ENCODE results near the gene HEATR5B.
"Not testable (repeated sequence)": the region's sequence is repeated elsewhere in the genome, so short reads cannot be mapped to it uniquely, and the experiment has no call there.

HEATR5B gene

DNA sequence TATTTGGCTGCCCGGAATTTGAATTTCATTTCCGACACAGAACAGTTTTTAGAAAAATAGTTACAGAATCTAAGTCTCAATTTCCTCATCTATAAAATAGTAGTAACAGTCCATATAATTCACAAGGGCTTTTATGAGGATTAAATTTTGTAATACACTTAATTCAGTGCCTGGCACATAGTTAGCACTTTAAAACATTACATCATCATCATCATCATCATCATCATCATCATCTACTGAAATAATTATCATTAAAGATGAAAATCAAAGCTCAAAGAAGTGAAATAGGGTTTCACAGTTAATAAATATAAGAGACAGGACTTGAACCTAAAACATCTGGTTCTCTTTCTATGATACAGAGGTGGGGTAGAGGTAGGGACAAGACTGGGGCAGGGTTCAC, 13.2 kb downstream of the HEATR5B start:
- no peak overlapping the region for H3K27ac ChIP-seq
- no peak for DNase-seq (ENCODE audit: low read depth, low spot score)

DNA sequence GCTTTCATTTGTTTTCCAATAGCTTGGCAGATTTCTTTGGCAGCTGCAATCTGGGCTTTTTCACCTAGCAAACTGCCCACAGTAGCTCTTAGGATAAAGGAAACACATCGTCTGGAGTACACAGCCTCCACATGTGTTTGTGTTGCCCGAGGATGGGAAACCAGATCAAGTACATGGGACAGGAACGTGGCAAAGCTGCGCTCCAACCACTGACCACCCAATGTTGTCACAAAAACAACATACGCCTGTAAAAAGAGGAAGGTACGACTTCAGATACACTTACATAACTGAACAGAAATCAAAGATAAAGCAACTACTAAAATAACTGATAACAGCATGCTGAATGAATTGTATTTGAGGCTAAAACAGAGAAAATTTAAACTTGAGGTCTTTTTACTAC, 15.5 kb downstream of the HEATR5B start:
- H3K27ac ChIP-seq, result no peak overlapping the region
- no peak for DNase-seq (ENCODE audit: low read depth, low spot score)

DNA sequence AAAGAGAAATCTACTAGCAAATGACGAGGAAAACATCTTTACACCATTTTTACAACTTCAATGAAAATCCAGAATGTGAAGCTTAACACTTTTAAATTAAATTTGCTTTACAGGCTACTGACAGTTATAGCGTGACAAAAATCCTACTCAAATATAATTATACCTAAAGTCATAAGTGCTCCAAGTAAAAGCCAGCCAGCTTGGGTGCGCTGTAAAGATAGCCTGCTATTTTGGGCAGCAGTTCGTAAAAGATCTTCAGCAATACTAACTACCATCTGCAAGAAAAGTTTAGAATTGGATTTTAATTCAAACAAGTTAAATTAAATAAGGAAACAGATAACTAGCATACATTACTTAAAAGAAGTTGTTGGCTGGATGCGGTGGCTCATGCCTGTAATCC, 22.4 kb downstream of the HEATR5B start:
- DNase-seq (ENCODE audit: low read depth, low spot score), result no peak
- H3K27ac ChIP-seq, result no peak overlapping the region

DNA sequence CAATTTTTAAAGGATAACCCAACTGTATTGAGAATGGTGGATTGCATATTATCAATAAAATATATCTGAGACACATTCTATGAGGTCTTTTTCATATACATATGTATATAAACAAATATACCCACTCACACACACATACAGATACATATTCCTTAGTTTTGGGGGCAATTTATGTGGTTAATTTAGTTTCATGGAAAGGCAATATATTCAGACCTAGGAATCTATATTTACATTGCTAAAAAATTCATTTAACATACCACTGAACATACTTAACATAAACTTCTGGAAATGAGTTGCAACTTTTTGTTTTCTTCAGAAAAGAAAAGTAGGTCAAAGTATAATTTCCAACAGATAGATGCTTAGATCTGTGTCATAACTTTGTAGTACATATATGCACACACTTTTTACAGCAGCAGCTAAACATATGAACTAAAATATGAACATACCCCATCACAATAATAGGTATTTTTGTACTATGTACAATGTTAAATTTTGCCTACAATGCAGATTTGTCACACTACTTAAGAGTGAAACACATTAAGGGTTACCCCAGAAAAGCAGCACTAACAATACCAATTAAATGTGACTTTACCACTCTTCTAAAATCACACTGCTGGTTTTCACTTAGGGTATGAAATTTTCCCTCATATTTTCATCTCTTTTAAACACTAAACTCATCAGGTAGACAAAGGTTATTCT, 23.0 kb downstream of the HEATR5B start:
- H3K27ac ChIP-seq, result no peak overlapping the region
- DNase-seq (ENCODE audit: low read depth, low spot score), result no peak

DNA sequence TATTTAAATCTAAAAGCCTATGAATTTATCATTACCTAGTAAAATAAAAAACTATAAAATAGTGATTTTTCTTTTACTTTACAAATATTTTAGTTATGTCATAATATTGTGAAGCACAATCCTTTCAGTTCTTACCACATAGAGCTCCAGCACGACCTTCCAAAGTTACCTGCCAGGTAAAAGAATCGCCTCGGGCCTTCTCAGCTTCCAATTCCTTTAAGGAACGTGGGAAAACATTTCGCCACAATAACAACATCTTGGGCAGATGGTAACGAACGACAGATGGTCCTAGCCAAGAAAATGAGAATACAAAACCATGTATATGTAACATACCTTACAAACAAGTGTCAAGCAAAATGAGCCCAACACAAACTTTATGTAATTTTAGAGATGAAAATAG, 23.7 kb downstream of the HEATR5B start:
- no peak for DNase-seq (ENCODE audit: low read depth, low spot score)
- H3K27ac ChIP-seq, result no peak overlapping the region

DNA sequence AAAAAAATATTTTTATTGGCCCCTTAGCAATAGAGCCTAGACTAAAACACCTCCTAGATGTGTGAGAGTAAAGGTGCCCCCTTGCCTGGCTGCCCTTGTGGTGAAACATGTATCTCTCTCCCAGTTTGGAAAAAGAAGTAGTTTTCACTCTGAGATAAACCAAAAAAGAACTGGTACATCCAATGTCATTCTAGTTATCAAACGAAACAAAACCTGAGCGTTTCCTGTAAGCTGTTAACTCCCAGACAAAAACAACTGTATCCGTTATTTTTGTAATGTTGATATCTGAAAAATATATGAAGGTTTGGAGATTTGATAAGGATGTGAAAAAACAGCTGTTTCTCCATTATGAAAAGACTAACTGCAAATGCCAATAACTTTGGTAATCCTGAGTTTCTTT, 24.3 kb downstream of the HEATR5B start:
- DNase-seq (ENCODE audit: low read depth, low spot score), result no peak
- no peak overlapping the region for H3K27ac ChIP-seq

DNA sequence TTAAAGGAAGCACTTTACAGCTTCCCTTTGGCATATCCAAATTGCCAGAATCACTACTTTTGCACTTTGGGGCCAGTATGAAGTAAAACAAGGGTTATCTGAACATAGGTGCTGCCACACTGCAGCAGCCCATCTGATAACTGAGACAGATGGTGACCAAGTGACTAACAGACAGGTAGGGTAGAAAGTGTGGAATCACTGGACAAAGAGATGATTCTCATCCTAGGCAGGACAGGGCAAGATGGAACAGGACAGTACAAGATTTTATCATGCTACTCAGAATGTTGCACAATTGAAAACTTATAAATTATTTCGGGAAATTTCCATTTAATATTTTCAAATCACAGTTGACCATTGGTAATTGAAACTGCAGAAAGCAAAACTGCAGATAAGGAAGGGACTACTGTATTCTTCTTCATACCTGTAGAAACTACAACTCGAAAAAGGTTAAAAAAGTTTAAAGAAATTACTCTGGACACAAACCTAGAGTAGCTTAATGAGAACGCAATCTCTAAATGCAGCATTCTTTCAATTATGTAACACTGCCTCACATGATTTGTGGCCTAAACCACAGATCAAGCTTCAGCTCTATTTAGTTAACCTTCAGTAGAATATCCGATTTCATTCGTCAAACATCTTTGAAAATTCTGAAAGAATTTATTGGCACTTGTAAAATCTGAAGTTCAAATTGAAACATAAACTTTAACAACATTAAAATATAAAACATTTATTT, 31.4 kb downstream of the HEATR5B start:
- peak overlapping the region; percentile 66 for H3K27ac ChIP-seq
- DNase-seq (ENCODE audit: low read depth, low spot score), result peak; percentile 37

DNA sequence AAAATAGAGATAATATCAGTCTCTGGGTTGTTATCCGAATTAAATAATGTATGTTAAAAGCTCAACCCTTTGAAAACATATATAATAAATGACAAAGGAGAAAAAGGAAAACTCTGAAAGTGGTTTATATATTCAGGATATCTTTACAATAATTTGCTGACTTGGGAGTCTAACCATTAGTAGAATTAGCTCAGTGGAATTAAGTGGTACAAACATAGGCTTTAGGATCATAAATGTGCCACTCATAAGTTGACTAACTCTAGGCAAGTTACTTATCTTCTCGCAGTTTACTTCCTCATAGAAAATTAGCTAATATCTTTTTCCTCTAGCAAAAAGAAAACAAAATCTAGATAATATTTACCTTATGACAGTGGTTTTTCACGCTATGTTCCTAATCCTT, 44.6 kb downstream of the HEATR5B start:
- DNase-seq (ENCODE audit: low read depth, low spot score), result no peak
- no peak overlapping the region for H3K27ac ChIP-seq

DNA sequence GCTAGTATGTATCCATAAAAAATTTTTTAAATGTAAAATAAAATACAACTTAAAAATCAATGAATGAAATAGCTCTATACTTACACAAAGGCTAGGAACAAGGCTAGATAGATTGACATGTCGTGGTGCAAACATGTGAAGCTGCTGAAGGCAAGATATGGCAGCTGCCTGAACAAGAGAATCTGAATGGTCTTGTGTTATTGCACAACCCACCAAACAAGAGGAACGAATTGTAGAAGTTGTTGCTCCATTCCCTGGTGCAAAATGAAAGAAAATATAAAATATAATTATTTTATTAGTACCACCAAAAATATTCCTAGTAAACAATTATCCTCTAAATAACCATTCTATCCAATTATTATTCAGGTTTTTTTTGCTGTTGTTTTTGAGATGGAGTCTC, 46.4 kb downstream of the HEATR5B start:
- no peak for DNase-seq (ENCODE audit: low read depth, low spot score)
- H3K27ac ChIP-seq, result no peak overlapping the region

DNA sequence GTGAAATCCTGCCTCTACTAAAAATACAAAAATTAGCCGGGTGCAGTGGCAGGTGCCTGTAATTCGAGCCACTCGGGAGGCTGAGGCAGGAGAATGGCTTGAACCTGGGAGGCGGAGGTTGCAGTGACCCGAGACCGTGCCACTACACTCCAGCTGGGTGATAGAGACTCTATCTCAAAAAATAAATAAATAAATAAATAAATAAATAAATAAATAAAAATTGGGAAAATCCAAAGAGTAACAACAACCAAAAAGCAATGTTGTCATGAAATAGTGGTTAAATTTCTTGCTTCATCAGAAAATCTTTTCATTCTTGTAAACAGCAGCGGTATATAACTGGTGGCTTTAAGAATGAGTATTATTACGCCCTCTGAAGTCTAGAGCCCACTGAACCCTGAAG, 54.4 kb downstream of the HEATR5B start:
- no peak overlapping the region for H3K27ac ChIP-seq
- no peak for DNase-seq (ENCODE audit: low read depth, low spot score)

DNA sequence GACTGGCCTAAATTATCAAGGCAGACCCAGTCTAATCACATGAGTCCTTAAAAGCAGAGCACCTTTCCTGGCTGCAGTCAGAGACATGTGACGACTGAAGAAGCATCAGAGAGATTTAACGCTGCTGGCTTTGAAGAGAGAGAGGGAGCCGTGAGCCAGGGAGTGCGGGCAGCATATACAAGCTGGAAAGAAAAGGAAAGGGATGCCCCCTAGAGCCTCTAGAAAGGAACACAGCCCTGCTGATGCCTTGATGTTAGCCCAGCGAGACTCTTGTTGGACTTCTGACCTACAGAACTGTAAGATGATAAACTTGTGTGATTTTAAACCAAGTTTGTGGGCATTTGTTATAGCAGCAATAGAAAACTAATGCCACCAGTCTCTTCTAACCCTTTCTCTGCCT, 58.1 kb downstream of the HEATR5B start:
- DNase-seq (ENCODE audit: low read depth, low spot score), result no peak
- no peak overlapping the region for H3K27ac ChIP-seq

DNA sequence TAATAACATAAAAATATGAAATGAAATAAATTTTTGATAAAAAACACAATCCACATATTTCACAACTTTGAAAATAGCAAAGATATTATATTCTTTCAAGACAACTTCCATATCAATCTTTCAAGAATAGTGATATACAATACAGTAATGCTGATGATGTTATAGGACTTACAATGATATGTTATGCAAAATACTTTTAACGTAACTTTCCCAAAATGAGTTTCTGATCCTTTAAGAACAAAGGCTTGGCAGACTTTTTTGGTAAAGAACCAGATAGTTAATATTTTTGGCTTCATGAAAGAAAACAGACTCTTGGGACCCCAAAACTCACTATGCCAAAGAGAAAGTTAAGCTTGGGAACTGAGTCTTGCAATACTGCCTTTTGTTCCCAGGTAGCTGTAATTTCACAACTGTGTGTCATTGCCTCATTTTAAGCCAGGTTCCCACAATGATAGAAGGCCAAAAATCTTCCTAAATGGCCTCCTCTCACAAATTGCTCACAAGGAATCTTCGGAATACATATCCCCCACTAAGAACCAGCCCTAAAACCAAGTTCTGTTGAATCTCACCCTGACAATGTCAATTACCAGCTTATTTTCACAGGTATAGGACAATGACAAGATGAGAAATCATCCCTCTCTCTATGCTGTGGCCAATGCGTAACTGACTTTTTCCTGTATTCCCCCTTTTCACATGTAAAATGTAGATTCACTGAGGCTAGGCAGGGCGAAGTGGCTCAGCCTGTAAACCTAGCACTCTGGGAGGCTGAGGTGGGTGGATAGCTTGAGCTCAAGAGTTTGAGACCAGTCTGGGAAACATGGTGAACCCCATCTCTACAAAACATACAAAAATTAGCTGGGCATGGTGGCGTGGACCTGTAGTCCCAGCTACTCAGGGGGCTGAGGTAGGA, 63.0 kb downstream of the HEATR5B start:
- no peak for DNase-seq (ENCODE audit: low read depth, low spot score)
- no peak overlapping the region for H3K27ac ChIP-seq

DNA sequence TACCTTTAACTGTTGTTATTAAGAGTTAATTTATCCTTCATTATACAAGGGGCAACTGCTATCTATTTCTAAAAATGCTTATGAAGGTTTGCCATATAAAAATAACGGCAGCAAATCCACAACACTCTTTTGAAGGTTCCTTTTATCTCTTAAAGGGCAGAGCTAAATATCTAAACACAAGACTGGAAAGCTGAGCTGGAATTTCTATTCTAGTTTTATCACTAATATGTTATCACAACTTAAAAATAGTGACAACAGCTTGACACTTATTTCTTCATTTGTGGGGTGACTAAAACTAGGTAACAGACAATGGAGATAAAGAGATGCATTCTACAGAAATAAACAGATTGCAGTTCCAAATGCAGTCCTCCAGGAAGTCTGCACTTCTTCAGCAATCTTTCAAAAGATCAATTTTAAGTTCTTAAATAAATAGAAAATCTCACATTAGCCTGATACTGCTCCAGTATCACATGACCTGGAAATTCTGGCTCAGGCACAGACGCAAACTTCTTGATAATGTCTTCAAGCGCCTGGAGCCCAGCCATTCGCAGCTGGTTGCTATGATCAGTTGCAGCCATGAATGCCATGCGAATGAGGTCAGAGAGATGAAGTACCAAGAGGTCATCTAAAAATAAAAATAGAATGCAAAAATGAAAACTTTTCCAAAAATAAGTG, 63.8 kb downstream of the HEATR5B start:
- no peak overlapping the region for H3K27ac ChIP-seq
- no peak for DNase-seq (ENCODE audit: low read depth, low spot score)

DNA sequence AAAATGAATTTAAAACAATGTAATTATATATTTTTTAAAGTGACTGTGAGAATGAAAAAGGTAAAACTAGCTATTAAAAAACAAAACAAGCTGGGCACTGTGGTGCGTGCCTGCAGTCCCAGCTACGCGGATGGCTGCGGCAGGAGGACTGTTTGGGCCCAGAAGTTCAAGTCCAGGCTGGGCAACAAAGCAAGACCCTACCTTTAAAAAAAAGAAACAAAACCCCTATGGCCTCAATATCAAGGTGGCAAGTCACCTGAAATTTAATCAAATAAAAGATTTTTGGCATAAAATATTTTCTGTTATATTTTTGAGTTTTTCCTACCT, 70.9 kb downstream of the HEATR5B start:
- DNase-seq (ENCODE audit: low read depth, low spot score), result no peak
- H3K27ac ChIP-seq, result no peak overlapping the region

DNA sequence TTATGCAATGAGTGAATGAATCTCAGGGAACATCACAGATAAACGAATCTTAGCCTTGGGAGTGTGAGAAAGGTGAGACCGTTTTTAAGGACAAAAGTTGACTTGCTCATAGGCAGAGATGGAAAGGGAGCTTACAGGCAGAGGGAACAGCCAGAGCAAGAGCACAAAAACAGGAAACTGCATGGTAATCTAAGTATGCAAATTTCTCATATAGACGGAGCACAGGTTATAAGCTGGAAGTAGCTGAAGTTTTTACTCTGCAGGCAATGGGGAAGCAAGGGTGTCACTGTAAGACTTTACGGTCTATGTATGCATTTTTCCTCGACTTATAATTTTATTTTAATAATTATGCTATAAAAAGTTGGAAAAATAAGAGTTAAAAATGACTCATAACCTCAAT, 73.0 kb downstream of the HEATR5B start:
- H3K27ac ChIP-seq, result no peak overlapping the region
- no peak for DNase-seq (ENCODE audit: low read depth, low spot score)

DNA sequence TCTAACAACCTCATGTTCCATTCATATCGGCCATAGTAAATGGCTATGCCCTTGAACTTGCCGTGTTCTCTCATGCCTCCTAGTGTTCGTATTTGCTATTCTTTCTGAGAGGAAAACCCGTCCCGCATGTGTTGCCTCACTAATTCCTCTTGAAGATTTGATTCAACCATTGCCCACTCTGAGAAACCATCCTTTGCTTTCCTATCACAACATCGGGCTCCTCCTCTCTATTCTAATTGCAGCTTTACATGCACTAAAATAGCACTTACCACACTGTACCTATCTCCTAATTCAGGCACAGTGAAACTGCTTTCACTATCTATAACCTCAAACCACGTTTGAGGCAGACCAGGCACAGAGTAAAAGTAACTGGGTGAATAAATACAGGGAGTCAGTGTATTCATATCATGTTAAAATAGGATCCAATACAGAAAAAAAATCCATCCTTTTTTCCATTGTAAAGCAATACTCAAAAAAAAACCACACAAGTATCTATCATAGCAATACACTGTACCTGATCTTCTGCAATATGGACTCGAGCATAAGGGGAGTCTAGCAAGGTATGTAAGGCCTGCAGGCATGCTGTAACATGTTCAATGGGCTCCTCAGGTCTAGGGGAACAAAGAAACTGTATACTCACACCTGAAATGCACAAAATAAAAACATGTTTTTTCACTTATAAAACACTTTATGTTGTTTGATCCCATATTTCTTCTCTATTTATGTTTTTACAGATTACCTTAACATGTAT, 78.9 kb downstream of the HEATR5B start:
- DNase-seq (ENCODE audit: low read depth, low spot score), result no peak
- H3K27ac ChIP-seq, result peak overlapping the region; percentile 8

DNA sequence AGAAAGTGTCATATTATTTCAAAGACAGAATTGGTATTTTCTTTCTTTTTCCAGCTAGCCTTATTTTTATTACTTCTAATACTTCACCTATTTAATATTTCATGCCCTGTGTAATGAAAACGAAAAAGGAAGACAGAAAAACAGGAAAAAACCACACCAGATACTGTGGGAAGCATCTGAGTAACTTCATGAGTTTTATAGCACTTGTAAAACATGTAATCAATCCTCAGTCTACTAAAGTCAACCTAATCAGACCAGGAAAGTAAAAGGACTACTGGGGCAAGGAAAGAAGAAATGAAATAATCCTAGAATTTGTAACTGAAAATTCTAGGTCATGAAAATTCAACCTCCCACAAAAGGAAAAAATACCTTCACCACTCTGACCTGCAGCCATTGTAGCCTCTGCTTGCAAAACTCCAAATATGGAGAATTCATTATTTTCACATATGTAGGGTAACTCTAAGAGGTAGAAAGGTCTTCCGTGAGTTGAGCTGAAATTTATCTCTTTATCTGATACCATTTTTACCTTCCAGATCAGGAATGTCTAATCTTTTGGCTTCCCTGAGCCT, 83.1 kb downstream of the HEATR5B start:
- DNase-seq (ENCODE audit: low read depth, low spot score), result no peak
- peak overlapping the region; percentile 20 for H3K27ac ChIP-seq

DNA sequence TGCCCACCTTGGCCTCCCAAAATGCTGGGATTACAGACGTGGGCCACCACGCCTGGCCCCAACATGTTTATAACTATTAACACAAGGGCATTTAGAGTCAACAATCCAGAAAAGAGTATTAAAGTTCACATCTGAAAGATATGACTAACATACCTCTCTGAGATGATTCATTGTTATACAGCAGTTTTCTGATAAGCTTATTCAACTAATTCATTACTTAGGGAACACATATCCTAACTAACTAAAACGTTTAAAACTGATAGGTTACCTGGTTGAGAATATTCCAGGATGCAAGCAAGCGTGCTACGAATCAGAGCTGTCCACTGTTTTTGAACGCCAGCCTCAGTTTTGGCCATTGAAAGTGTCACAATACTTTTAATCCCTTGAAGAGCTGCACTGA, 83.9 kb downstream of the HEATR5B start:
- peak; percentile 12 for DNase-seq (ENCODE audit: low read depth, low spot score)
- H3K27ac ChIP-seq, result peak overlapping the region; percentile 20

DNA sequence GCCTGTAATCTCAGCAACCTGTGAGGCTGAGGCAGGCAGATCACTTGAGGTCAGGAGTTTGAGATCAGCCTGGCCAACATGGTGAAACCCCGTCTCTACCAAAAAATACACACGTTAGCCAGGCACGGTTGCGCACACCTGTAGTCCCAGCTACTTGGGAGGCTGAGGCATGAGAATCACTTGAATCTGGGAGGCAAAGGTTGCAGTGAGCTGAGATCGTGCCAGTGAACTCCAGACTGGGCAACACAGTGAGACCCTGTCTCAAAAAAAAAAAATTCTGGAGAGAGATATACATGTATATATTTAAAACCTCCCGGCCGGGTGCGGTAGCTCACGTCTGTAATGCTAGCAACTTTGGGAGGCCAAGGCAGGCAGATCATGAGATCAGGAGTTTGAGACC, 84.8 kb downstream of the HEATR5B start:
- DNase-seq (ENCODE audit: low read depth, low spot score); H3K27ac ChIP-seq: not testable (repeated sequence)

Data from epithelial cell of prostate (primary cell).